ENCODE data around the gene ANAPC2. TPM values are rescaled to one million over a fixed set of nuclear protein-coding genes. Genes with fewer than 3 reads are reported as not detected.
"Not testable (repeated sequence)": the region's sequence is repeated elsewhere in the genome, so short reads cannot be mapped to it uniquely, and the experiment has no call there.

Gene ANAPC2
- total RNA-seq, 1 donor from 2014 or later, result 20.5 TPM

DNA sequence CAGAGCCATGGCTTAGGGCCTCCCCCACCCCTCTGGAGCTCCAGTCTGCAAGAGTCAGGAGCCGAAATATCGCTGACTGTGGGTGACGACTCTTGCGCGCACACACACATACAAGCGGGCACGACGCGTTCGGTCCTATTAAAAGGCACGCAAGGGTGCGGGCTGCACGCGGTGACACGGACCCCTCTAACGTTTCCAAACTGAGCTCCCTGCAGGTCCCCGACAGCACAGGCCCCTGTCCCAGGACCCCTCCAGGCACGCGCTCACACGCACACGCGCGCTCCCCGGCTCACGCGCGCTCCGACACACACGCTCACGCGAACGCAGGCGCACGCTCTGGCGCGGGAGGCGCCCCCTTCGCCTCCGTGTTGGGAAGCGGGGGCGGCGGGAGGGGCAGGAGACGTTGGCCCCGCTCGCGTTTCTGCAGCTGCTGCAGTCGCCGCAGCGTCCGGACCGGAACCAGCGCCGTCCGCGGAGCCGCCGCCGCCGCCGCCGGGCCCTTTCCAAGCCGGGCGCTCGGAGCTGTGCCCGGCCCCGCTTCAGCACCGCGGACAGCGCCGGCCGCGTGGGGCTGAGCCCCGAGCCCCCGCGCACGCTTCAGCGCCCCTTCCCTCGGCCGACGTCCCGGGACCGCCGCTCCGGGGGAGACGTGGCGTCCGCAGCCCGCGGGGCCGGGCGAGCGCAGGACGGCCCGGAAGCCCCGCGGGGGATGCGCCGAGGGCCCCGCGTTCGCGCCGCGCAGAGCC, 49.5 kb downstream of the ANAPC2 start, which contains the start of gene GRIN1:
GRIN1 (plus strand) TSS at position 433 of the 746 bp plus-strand sequence. CDS start 333 bp downstream, outside the sequence.
- H3K36me3 ChIP-seq (ENCODE audit: control insufficient read depth, insufficient read depth, low read length), result no peaks in the 10 kb centered on the region
- H3K4me3 ChIP-seq (ENCODE audit: low read depth, low read length), result no peak within 1 kb of the TSS
- TF ChIP-seq, protein P1, sequence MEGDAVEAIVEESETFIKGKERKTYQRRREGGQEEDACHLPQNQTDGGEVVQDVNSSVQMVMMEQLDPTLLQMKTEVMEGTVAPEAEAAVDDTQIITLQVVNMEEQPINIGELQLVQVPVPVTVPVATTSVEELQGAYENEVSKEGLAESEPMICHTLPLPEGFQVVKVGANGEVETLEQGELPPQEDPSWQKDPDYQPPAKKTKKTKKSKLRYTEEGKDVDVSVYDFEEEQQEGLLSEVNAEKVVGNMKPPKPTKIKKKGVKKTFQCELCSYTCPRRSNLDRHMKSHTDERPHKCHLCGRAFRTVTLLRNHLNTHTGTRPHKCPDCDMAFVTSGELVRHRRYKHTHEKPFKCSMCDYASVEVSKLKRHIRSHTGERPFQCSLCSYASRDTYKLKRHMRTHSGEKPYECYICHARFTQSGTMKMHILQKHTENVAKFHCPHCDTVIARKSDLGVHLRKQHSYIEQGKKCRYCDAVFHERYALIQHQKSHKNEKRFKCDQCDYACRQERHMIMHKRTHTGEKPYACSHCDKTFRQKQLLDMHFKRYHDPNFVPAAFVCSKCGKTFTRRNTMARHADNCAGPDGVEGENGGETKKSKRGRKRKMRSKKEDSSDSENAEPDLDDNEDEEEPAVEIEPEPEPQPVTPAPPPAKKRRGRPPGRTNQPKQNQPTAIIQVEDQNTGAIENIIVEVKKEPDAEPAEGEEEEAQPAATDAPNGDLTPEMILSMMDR (IDR thresholded peaks at IDR 0.05; ENCODE audit: insufficient read depth, low read length, severe bottlenecking), result no peak
- H3K27me3 ChIP-seq (ENCODE audit: control insufficient read depth, insufficient read depth, low read length), result peaks cover 27% of the 10 kb centered on the region
- no peak for FAIRE-seq
- DNase-seq (ENCODE audit: low read depth), result no peak

DNA sequence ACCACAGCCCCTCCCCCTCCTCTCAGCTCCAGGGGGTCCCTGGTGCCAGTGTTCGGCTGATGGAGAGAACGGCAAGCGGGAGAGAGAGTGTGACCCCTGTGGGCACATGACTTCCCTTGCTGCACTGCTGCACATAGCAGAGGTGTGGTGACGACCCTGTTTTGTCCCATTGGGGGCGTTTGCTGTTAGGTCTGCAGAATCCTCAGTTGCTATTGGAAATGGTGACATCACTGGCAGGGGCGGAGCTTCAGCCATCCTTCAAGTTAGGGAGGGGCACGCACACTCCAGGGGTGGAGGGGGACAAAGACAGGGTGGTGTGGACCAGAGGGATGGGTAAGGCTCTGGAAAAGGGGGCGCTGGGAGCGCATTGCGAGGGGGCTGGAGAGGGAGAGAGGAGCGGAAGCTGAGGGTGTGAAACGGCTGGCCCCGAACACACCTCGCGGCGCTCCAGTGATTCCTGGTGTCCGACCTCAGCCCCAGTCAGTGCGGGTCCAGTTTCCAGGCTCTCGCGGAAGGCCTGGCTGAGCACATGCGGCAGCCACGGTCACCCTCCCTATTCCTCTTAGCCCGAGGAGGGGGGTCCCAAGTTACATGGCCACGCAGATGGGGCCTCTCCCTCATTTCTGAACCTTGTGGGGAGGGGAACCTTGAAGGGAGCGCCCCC, 50.2 kb downstream of the ANAPC2 start:
- H3K4me3 ChIP-seq (ENCODE audit: low read depth, low read length), result no peak overlapping the region
- TF ChIP-seq, protein P1 (IDR thresholded peaks at IDR 0.05; ENCODE audit: insufficient read depth, low read length, severe bottlenecking), result no peak
- peaks cover 25% of the 10 kb centered on the region for H3K27me3 ChIP-seq (ENCODE audit: control insufficient read depth, insufficient read depth, low read length)
- H3K36me3 ChIP-seq (ENCODE audit: control insufficient read depth, insufficient read depth, low read length), result no peaks in the 10 kb centered on the region
- DNase-seq (ENCODE audit: low read depth), result no peak
- FAIRE-seq, result no peak

DNA sequence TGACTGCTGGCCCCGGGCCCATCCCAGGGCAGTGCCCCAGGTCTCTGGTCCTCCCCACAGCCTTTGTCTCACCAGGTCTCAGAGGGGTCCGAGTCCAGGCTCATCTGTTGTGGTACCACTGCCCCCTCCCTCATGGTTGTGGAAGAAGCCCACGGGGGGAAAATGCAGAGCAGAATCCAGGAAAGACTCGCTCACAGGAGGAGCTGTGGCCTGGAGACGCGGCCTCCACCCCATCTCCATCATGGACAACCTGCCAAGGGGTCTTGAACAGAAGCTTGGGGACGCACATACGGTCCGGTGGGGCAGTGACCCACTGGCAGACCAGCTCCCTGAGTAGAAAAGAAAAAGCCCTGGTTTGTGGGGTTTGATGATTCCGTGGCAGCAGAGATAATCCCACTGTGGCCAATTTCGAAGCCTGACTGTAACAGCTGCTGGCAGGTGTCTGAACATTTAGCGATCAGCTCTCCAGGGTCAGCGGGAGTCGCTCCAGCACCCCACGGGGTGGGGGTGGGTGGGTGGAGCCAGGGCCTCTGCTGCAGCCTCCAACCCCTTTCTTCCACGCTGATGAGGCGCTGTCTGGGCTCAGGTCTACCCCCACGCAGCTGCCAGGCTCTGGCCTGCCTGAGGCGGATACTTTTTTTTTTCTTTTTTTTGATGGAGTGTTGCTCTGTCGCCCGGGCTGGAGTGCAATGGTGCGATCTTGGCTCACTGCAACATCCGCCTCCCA, 51.3 kb downstream of the ANAPC2 start:
- no peak overlapping the region for H3K4me3 ChIP-seq (ENCODE audit: low read depth, low read length)
- no peak for DNase-seq (ENCODE audit: low read depth)
- no peak for FAIRE-seq
- H3K27me3 ChIP-seq (ENCODE audit: control insufficient read depth, insufficient read depth, low read length), result peaks cover 25% of the 10 kb centered on the region
- TF ChIP-seq, protein P1 (IDR thresholded peaks at IDR 0.05; ENCODE audit: insufficient read depth, low read length, severe bottlenecking), result no peak
- no peaks in the 10 kb centered on the region for H3K36me3 ChIP-seq (ENCODE audit: control insufficient read depth, insufficient read depth, low read length)

DNA sequence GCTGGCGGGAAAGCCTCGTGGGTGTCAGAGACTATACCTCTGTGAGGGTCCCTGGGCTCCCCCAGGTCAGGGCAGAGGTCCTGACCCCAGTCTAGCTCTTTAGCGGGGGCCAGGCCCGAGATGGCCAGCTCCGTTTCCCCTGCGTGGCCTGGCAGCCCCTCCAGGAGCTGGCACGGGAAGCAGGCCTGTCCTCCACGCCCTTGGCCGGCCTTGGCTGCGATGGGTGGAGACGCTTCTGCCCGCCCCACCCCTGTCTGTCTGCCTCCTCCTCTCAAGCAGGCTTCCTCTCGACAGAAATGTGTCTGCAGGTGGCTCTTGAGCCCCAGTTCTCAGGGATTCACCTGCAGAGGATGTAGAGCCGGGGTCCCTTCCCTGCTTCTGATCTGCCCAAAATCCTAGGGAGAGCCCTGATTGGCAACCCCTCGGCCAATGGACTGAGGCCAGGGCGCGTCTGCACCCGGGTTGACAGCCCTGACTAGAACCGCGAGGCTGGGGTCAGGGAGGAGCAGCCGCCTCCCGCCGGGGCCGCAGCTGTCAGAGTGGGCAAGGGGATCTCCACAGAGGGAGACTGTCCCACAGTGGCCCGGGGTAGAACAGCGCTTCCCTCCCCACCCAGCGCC, 52.0 kb downstream of the ANAPC2 start:
- Histone ChIP-seq H3K36me3 (ENCODE audit: control insufficient read depth, insufficient read depth, low read length) (no peaks in the 10 kb centered on the region), H3K27me3 (ENCODE audit: control insufficient read depth, insufficient read depth, low read length) (peaks cover 25% of the 10 kb centered on the region), H3K4me3 (ENCODE audit: low read depth, low read length) (no peak overlapping the region)
- FAIRE-seq (no peak), DNase-seq (ENCODE audit: low read depth) (no peak)
- TF ChIP-seq, protein P1 (IDR thresholded peaks at IDR 0.05; ENCODE audit: insufficient read depth, low read length, severe bottlenecking), result no peak

DNA sequence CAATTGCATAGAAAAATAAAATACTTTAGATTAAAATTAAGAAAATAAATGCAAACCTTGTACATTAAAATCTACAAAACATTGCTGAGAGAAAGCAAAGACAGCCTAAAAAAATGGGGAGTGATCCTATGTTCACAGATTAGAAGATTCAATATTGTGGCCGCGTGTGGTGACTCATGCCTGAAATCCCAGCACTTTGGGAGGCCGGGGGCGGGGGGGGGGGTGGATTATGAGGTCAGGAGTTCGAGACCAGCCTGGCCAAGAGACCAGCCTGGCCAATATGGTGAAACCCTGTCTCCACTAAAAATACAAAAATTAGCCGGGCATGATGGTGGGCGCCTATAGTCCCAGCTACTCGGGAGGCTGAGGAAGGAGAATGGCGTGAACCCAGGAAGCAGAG, 53.2 kb downstream of the ANAPC2 start:
- H3K36me3 ChIP-seq (ENCODE audit: control insufficient read depth, insufficient read depth, low read length); H3K4me3 ChIP-seq (ENCODE audit: low read depth, low read length); DNase-seq (ENCODE audit: low read depth); FAIRE-seq: not testable (repeated sequence)
- H3K27me3 ChIP-seq (ENCODE audit: control insufficient read depth, insufficient read depth, low read length), result peaks cover 20% of the 10 kb centered on the region

All from bronchial epithelial cell (primary cell).